ENCODE data around the gene QPCT.
"Not testable (repeated sequence)": the region's sequence is repeated elsewhere in the genome, so short reads cannot be mapped to it uniquely, and the experiment has no call there.

Gene QPCT

GRCh38 chr2:37394796-37395555 is 50.5 kb downstream of the QPCT start:
- DNase-seq: no peak

- no peak for DNase-seq
Observed at GRCh38 chr2:37396890-37397565, 52.6 kb downstream of the QPCT start.

- no peak for DNase-seq
Observed at GRCh38 chr2:37398990-37399389, 54.6 kb downstream of the QPCT start.

DNA sequence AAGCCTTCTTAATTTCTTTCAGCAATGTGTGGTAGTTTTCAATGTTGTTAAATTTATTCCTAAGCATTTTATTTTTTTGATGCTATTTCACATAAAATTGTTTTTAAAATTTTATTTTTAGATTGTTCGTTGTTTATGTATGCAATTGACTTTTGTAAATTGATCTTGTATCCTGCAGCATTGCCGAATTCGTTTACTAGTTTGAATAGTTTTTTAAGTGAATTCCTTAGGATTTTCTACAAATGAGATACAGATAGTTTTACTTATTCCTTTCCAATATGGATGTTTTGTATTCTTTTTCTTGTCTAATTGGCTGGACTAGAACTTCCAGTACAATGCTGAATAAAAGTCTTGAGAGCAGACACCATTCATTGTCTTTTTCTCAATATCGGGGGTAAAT is 55.6 kb downstream of the QPCT start:
- no peak for DNase-seq

DNA sequence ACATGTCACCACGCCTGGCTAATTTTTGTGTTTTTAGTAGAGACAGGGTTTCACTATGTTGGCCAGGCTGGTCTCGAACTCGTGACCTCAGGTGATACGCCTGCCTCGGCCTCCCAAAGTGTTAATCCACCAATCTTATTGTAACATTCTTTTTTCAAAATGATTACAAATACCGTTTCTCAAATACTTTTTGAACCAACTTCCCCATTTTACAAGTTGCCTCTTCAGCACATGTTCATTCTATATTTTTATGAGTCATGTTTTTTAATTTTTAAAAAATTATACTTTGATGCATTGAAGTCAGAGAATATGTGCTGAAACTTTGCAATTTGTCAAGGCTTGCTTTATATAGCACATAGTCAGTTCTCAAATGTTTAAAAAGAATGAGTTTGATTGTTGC is 58.2 kb downstream of the QPCT start:
- no peak for DNase-seq

GRCh38 chr2:37405781-37406180 is 61.4 kb downstream of the QPCT start:
- no peak for DNase-seq

- DNase-seq: no peak
Observed at GRCh38 chr2:37412231-37412630, 67.8 kb downstream of the QPCT start.

GRCh38 chr2:37413911-37414469 is 69.6 kb downstream of the QPCT start:
- not testable (repeated sequence) for DNase-seq

- peak; percentile 43 to 83 for DNase-seq
Observed at GRCh38 chr2:37414470-37414949, 70.1 kb downstream of the QPCT start.

GRCh38 chr2:37415128-37415820 is 70.8 kb downstream of the QPCT start:
- DNase-seq: peak; percentile 16 to 44

DNA sequence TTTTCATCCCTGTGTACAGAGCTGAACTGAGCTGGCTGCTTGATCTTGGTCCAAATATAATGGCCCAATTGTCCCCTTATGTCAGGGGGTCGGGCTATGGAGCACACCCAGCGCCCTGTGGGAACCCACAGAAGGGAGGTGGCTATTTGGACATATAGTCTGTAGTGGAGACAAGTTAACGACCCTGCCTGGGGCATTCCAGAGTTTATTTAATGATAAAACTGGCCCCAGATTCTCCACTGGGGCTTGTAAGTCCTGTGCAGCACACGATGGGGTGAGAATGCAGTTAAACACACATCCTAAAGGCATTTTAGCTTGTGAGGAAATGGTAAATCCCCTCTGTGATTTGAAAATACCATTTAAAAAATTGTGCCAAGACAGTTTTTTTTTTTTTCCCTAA is 72.9 kb downstream of the QPCT start:
- DNase-seq: no peak

DNA sequence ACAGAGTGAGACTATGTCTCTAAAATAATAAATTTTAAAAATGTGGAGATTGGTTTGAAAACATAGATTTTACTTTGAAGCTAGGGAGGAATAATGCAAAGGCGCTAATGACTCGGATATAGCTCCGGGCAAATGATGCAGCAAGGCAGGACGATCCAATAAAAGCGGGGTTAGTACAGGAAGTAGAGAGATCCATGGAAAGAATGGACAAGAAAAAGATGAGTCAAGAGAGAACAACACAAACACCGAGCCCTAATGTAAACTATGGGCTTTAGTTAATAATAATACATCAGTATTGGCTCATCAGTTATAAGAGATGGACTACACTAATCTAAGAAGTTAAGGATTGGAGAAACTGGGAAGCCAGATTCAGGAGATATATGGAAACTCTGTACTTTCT is 74.5 kb downstream of the QPCT start:
- DNase-seq: no peak

GRCh38 chr2:37421686-37422085 is 77.3 kb downstream of the QPCT start:
- no peak for DNase-seq

GRCh38 chr2:37422816-37423215 is 78.4 kb downstream of the QPCT start:
- no peak for DNase-seq
